HG03095 (cell line): ENCODE measurements around the gene AMDHD2.

ENCODE experiments used
- ATAC-seq: cut with Tn5 transposase; IDR thresholded peaks from one replicate; pipeline ENCODE4 v1.9.1; 2021; ENCODE audit warnings: moderate library complexity; ENCODE audit not compliant: unreplicated experiment

AMDHD2 gene

DNA sequence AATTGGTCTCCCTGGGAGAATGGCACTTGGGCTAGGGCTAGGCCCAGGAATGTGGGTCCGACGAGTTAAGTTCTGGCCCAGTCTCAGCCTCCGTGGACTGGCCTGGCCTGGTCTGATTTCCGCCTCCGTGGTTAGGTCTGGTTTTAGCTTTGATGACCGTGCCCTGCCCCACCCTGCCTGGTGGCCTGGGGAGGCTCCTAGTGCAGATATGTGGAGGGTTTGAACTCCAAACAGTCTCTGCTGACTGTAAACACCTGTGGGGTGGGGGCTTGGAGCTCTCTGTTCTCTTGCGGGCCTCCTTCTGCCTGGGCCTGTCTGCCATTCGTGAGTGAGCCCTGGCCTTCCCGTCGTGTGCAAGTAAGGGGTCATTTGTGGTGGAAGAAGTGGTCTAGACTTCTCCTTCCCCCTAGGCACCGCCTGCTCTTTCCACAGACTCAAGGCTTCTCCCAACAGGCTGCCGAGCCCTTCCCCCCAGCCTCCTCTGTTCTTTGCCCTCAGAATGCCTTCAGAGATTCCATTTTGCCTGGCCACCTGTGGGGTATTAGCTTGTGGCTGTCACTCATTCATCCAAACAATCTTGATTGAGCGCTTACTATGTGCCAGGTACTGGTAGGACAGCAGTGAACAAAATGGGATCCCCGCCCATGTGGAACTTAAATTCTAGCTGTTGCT is 4.9 kb upstream of the AMDHD2 start:
- ATAC-seq, result no peak

DNA sequence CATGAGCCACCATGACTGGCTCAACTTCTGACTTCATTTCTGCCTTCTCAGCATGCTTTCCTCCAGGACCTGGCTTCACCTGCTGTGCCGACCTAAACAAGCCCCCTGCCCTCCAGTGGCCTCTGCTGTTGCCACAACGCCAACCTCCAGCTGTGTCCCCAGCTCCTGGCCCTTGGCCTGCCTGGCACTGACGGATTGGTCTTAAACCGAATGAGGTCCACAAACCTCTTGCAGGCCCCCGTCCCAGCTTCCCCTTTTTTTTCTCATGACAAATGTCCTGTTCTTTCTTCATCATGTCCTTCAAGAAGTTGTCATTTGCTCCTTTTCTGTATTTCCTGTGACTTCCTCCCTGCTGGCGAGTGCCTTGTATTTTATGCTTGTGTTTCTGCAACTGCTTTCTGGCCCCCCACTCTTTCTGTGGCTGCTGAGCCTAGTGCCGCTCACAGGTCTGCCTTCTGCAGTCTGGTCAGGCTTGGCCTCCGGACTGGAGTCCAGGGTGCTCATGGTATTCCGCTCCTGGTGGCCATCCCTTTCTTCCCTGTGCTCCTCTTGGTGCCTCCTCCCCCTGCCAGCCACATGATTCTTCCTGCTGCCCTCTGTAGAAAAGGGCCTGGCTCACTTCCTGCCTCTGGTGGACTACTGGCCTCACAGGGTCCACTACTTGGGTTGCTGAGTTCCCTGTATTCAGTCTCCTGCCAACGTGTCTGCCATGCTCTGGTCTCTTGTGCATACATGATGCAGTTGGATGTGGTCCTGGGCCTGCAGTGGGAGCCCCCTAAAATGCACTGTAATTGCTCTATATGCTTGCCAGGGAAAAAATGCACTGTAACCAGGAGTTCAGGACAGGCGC is 3.6 kb upstream of the AMDHD2 start:
- no peak for ATAC-seq

DNA sequence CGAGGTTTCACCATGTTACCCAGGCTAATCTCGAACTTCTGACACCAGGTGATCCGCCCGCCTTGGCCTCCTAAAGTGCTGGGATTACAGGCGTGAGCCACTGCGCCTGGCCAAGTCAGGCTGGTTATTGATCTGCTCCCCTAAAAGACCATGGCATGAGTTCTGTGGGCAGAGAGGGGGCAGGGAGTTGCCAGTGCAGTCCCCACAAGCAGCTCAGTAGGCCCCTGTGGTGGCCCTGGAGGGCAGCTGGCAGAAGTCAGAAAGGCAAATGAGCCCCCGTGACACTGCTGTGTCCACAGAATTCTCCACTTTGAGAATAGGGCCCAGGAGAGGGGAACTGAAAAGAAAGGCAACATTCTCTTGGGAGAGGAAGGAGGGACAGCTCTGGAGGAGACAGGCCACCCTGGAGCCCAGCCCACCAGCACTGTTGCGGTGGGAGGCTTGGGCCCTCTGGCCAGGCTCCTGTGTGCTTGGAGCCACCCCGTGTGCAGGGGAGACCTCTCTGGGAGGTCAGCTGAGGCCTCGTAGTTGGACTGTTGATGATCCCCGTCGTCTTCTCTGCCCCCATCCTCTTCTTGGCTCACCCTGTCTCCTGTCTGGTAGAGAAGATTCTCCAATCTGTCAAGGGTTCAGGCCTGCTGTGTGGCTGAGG is 2.1 kb upstream of the AMDHD2 start:
- ATAC-seq, result no peak

DNA sequence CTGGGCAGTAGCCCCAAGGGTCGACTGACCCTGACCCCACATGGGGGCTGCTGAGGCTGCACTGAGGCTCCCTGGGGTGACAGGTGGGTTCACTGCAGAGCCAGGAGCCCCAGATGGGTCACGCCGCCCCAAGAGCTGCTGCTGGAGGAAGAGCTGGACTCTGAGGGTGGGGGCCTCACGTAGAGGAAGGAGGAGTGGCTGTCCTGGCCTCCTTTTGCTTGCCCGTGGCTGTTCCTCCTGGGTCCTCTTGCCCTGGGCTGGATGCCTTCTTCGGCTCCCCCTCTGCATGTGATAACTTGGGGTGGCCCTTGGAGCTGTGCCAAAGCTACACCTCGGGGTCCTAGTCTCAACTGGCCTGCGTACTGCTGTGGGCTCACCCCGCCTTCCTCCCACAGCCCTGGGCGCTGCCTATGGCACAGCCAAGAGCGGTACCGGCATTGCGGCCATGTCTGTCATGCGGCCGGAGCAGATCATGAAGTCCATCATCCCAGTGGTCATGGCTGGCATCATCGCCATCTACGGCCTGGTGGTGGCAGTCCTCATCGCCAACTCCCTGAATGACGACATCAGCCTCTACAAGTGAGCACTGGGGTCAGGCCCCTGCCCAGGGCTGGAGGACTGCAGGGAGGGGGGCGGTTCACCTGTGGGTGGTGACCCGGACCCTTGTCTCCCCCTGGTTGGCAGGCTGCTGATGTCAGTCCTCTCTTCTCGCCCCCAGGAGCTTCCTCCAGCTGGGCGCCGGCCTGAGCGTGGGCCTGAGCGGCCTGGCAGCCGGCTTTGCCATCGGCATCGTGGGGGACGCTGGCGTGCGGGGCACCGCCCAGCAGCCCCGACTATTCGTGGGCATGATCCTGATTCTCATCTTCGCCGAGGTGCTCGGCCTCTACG is 1.1 kb upstream of the AMDHD2 start:
- ATAC-seq, result no peak

DNA sequence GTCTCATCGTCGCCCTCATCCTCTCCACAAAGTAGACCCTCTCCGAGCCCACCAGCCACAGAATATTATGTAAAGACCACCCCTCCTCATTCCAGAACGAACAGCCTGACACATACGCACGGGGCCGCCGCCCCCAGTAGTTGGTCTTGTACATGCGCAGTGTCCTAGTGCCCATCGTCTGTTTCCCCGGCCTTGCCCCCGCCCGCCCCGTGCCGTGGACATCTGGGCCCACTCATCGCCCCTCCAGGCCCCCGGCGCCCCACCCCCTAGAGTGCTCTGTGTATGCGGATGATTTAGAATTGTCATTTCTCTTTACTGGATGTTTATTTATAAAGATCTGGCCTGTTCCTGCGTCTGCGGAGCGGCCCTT is 475 bp upstream of the AMDHD2 start:
- no peak for ATAC-seq

DNA sequence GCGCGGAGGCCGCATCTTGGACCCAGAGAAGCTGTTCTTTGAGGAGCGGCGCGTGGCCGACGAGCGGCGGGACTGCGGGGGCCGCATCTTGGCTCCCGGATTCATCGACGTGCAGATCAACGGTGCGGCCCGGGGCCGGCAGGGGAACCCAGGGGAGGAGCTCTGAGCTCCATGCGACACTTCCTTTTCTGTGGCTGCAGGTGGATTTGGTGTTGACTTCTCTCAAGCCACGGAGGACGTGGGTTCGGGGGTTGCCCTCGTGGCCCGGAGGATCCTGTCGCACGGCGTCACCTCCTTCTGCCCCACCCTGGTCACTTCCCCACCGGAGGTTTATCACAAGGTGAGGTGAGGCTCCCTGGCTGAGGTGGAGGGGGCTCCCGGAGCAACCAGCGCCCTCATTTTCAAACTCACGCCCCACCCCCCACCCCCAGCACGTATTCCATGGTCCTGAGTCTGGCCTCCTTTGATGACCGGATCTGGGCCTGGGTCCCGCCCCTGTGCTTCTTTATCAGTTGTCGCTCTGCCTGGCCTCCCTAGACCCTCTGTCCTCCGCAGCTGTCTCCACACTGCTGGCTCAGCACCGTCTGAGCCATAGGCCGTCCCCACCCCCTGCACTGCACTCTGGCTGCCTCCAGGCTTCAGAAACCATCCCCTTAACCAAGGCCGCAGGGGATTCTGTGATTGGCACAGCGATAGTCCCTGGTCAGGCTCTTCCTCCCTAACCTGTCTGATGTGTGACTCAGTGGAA is 787 bp downstream of the AMDHD2 start:
- ATAC-seq, result no peak

DNA sequence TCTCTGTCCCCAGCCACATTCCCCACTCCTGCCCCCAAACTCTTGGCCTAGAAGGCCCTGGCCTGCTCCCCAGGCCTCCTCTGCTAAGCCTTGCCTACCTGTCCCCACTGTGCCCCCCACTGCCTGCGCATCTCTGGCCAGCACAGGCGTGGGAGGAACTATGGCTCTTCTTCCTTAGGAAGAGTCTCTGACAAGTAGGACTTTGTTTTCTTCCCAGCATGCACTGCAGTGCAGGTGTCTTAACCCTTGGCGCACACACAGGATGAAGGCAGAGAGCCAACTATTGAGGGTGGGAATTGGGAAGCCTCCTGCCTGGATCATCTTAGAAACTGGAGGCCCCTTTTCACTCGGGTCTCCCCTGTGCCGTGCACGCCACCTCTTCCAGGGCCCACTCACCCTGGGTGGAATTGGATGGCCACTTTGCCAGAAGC is 3.6 kb downstream of the AMDHD2 start:
- no peak for ATAC-seq

DNA sequence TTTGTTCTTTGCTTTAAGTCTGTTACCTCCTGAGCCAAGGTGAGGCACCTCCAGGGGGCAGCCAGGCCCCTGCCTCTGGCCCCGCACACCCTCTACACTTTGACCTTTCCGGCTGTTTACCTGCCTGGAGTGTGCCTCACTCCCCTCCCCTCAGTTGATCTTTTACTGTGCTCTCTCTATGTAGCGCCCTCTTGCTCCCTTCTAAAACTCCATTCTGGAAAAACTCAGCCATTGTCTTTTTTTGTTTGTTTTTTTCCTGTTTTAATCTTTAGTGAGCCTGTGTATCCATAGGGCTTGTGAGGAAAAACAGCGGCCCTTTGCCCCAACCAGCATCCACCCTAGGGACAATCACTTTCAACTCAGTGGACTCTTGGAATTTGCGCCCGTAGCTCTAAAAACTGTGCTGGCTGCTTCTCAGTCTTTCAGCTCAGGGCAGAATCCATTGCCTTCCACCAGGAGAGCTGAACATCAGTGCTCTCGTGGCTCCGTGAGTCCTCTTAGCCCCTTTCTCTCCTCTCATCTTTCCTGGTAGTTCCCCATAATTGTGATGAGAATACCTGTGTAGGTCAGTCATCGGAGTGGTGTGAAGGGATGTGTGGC is 4.3 kb downstream of the AMDHD2 start:
- no peak for ATAC-seq

DNA sequence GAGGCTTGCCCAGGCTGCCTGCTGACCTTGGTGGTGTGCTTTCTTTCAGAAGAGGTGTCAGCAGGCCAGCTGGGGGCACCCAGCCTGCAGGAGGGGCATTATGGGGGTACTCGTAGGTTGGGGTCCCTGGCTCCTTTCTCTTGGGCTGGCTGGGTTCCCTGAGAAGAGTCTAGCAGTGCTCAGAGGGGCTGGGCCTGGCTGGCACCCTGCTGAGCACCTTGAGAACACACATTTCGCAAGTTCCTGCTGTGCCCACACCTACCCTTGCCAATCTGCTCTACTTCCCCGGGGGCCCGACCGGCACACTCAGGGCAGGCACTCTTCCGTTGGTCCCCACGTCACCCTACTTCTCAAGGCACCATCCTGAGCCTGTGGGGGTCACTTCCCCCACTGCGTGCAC is 6.0 kb downstream of the AMDHD2 start:
- ATAC-seq, result no peak

DNA sequence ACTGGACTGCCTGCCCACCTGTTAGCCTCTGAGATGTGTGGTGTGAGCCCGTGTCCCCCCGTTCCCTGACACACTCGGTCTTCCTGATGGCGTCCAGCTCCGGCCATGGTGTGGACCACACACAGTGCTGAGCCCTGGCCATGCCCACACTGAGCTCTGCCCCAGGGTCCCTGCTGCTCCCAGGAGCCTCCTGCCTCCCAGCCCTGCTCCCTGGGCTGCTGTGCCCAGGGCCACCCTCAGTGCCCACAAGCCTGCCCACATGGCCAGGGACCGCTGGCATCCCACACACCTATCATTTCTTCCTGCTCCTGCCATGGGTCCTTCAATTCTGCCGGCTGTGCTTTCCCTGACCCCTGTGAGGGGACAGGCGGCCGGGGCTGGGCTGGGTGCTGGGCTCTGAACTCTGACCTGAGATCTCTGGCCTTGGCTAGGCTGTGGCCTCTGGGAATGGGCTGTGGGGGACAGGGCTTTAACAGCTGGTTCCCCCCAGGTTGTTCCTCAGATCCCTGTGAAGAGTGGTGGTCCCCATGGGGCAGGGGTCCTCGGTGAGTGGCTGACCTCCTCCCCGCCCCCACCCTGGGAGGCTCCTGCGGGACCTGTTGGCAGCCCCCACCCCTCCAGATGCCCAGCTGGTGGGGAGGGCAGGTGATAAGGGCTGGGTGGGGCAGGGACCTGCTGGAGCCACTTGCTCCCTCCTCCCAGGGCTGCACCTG is 7.1 kb downstream of the AMDHD2 start:
- no peak for ATAC-seq

DNA sequence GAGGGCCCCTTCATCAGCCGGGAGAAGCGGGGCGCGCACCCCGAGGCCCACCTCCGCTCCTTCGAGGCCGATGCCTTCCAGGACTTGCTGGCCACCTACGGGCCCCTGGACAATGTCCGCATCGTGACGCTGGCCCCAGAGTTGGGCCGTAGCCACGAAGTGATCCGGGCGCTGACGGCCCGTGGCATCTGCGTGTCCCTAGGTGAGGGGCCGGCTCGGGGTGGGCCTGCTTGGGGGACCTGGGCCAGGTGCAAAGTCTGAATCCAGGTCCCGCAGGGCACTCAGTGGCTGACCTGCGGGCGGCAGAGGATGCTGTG is 7.6 kb downstream of the AMDHD2 start:
- ATAC-seq, result no peak

DNA sequence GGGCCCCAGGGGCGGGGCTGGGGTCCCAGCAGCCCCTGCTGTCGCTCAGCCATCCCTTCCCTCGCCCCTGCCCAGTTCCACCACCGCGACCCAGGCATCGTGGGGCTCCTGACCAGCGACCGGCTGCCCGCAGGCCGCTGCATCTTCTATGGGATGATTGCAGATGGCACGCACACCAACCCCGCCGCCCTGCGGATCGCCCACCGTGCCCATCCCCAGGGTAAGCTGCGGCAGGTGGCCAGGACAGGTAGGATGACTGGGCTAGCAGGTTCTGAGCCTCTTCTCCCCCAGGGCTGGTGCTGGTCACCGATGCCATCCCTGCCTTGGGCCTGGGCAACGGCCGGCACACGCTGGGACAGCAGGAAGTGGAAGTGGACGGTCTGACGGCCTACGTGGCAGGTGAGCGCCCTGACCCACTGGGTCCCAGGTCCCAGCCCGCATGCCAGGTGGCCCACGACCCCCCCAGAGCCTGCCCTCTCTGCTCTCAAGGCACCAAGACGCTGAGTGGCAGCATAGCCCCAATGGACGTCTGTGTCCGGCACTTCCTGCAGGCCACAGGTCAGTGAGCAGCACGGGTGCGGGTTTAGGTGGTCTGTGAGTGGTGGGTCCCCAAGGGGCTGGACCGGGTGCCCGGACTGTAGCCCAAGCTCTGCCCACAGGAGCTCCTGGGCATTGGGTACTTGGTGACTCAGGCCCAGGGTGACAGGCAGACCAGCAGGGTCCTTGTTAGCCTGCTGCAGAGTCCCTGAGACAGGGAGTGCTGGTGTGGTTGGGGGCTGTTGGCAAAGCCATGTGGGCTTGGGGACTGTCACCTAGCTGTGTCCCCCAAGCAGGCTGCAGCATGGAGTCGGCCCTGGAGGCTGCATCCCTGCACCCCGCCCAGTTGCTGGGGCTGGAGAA is 8.2 kb downstream of the AMDHD2 start:
- ATAC-seq, result no peak

DNA sequence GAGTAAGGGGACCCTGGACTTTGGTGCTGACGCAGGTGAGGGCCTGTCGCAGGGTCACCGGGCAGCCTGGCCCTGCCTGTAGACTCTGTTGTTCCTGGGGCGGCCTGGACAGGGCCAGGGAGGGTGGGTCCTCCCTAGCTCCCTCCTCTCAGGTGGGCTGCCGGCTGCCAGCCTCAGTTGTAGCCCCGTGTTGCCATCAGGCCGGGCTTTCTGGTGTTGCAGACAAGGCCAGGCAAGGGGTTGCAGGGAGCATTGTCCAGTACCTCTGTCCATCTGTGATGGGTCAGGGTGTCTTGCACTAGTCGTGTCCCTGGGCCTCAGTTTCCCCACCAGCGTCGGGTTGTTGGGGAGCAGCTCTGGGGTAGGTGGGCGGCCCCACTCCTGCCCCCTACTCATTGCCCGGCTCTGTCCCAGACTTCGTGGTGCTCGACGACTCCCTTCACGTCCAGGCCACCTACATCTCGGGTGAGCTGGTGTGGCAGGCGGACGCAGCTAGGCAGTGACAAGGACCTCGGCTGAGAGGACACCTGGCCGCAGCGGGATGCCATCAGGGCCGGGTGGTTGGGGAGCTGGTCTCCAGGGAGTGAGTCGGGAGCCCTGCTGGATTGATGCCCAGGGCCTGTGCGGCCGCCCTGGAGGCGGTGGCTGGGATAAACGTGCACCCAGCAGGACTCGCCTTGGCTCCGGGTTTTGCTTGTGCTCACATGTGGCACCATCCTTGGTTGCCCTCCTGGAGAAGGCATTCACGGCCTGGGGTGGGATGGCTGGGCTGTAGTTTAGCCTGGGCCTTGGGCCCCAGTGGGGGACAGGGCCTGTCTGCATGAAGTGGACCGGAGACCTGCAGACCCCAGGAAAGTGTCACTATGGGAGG is 9.1 kb downstream of the AMDHD2 start:
- ATAC-seq, result no peak

DNA sequence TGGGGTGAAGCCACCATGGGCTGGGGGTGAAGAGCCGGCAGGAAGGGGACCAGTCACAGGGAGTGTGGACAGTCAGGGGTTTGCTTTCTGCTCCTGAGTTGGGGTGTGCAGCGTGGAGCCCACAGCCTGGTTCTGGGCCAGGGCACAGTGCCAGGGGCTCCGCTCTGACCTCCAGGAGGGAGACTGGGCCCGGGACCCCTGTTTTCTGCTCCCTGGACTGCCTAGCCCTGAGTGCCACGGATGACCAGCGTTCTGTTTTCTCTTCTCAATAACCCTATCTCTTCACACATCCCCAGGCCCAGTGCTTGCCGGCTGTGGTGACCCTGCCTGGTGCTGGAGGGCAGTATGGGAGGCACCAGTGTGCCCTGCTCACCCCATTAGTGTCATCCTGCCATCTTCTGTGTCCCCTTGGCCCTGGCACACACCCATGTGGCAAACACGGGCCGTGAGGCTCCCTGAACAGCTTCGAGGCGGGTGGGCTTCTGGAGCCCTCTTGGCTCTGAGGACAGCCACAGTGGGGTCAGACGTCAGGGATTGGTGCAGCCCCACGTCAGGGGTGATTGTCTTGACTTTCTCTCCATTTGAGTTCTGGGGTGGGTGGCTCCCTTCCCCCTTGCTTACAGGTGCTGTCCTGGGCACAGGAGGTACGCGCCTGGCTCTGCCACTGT is 9.9 kb downstream of the AMDHD2 start:
- ATAC-seq, result no peak

DNA sequence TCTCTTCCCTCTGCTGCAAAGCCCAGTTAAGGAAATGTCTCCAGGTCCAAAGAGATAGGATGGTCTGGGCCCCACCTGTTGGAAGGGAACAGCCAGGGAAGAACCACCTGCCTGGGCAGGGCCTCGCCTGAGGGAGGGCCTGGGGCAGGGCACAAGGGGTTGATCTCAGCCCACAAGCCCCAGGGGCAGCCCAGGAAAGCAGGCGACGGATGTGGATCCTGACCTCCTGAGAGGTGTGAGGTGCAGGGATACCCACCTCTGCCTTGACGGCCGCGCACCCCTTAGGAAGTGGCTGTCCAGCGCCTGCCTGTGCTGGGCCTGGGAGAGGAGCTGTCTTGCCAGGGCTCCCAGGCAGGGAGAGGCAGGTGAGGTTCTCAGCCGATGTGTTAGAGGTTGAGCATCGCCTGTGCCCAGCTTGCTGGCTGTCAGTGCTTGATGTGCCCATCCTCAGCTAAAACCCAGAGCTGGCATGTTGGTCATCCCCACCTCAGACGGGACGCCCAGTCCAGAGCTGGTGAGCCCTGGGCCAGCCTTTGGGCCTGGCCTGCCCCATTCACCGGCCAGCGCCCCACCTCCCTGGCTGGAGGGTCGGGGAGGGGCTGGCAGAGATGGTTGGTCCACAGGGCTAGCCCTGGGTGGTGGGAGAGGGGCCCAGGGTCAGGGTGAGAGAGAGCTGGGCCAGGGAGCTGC is 10.6 kb downstream of the AMDHD2 start:
- no peak for ATAC-seq

DNA sequence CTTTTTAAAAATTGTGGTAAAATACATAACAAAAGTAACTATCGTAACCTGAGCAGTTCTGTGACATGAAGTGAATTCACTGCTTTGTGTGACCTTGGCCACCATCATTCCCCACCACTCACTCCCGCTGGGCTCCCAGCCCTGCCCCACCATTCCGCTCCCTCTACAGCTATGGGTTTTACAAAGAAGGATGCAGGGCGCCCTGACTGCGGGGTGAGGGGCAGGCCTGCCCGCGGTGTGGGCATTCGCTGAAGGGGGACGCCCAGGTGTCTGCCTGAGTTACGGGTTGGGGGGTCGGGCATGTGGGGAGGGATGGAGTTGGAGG is 11.2 kb downstream of the AMDHD2 start, which contains the start of gene CEMP1:
Gene CEMP1 (minus strand): TSS at position 38 of the 325 bp plus-strand sequence. CDS start 335 bp downstream, outside the sequence.
- ATAC-seq, result no peak
